ENCODE data around the gene CEP97.

The CEP97 gene

DNA sequence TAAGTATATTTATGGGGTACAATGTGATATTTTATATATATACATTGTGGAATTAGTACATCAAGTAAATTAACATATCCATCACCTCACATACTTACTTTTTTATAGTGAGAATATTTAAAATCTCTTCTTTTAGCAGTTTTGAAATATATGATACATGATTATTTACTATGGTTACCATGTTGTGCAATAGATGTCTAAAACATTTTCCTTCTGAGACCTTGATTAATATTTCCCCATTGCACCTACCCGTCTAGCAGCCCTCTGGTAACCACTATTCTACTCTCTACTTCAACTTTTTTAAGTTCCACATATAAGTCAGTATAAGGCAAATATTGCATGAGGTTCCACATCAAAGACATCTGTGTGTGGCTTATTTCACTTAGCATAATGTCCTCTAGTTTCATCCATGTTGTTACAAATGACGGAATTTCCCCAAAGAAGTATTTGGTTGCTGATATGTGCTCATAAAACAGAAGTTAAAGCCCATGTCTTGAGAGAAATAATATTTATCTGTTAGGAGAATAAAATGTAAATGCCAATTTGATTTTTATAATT, 95.3 kb downstream of the CEP97 start:
- Histone ChIP-seq H3K18ac (ENCODE audit: low read length) (no peak overlapping the region), H3K4me2 (ENCODE audit: low read length) (no peak overlapping the region), H2AFZ (ENCODE audit: insufficient read depth, low read length, poor library complexity) (no peak overlapping the region), H3K14ac (ENCODE audit: low read length) (no peak overlapping the region), H3K27ac (ENCODE audit: low read depth, low read length) (no peak overlapping the region), H3K4ac (ENCODE audit: low read depth, low read length) (no peak overlapping the region), H4K91ac (ENCODE audit: low read depth, low read length) (no peak overlapping the region), H3K79me2 (ENCODE audit: control insufficient read depth, insufficient read depth, low read length, poor library complexity) (no peaks in the 10 kb centered on the region), H3K4me1 (ENCODE audit: control insufficient read depth in 1 of 2, insufficient read depth in 2 of 2, low read length in 2 of 2) (no peaks in the 10 kb centered on the region), H3K4me3 (ENCODE audit: low read depth, low read length) (no peak overlapping the region), H2AK5ac (ENCODE audit: low read length) (no peak overlapping the region), H2BK120ac (ENCODE audit: insufficient read depth, low read length, poor library complexity) (no peak overlapping the region), H4K8ac (ENCODE audit: low read depth, low read length) (no peak overlapping the region), H3K9ac (ENCODE audit: low read length) (no peak overlapping the region), H3K36me3 (ENCODE audit: control insufficient read depth in 1 of 2, insufficient read depth in 2 of 2, low read length in 2 of 2) (peaks cover 0 to 5% of the 10 kb centered on the region in 2 experiments), H3K9me3 (ENCODE audit: insufficient read depth, low read depth, low read length) (peaks cover 2% of the 10 kb centered on the region), H3K27me3 (ENCODE audit: insufficient read depth, low read length) (no peaks in the 10 kb centered on the region), H4K12ac (ENCODE audit: low read depth, low read length) (no peak overlapping the region), H2BK5ac (ENCODE audit: low read depth, low read length, poor library complexity) (no peak overlapping the region), H3K23ac (ENCODE audit: low read length) (no peak overlapping the region), H2BK12ac (ENCODE audit: low read length) (no peak overlapping the region), H3K79me1 (ENCODE audit: low read length) (no peaks in the 10 kb centered on the region)
- no CpG with 5 or more reads among the region's 2 CpGs for WGBS (ENCODE audit: extremely low coverage, insufficient coverage, insufficient read length)
- peak in 1 of 2 donors; percentile 13 for DNase-seq
